HEK293 (cell line): ENCODE measurements around the gene MANF.
A peak's percentile ranks its signal among the peaks of the same experiment; 100 is the strongest.

Source experiments
- CTCF ChIA-PET: fragments of 350-600 bp; formaldehyde crosslinking; extraction: SDS; loops from one replicate; lab custom pipeline; 2021; ENCODE audit warnings: antibody characterized with exemption; lab: Yijun Ruan, JAX
- POLR2A ChIA-PET: fragments of 300-600 bp; formaldehyde crosslinking; extraction: SDS; loops from one replicate; lab custom pipeline; 2020; ENCODE audit warnings: antibody characterized with exemption, inconsistent platforms; lab: Yijun Ruan, JAX
- H3K27ac ChIP-seq: fragments of 200-500 bp; sonication (Bioruptor generic); 2 replicates; pipeline ENCODE4 v1.5.1; 2014; ENCODE audit warnings: low read depth, low read length, control low read depth, inconsistent platforms; ENCODE audit errors: extremely low read depth
- H3K36me3 ChIP-seq, 2 experiments: fragments of 200-500 bp in 1 of 2; sonication (Bioruptor generic) in 1 of 2; 1 replicate in 1 of 2; 2 replicates in 1 of 2; pipeline ENCODE4 v1.5.1; 2014 to 2017; ENCODE audit warnings: inconsistent platforms in 2 of 2, low read length in 2 of 2; ENCODE audit not compliant: control insufficient read depth in 2 of 2, insufficient read depth in 1 of 2
- H3K4me1 ChIP-seq: fragments of 200-500 bp; sonication (Bioruptor generic); 2 replicates; pipeline ENCODE4 v1.5.1; 2014; ENCODE audit warnings: mild to moderate bottlenecking, low read length, inconsistent platforms; ENCODE audit not compliant: control insufficient read depth, insufficient read depth
- H3K4me3 ChIP-seq: 2 replicates; pipeline ENCODE4 v1.5.1; 2011; ENCODE audit warnings: low read depth, mild to moderate bottlenecking, control low read depth, low read length, moderate library complexity
- H3K9me3 ChIP-seq: fragments of 200-500 bp; sonication (Bioruptor generic); 2 replicates; pipeline ENCODE4 v1.5.1; 2014; ENCODE audit warnings: low read depth, low read length, inconsistent platforms; ENCODE audit not compliant: control insufficient read depth, insufficient read depth
- ATF2 ChIP-seq: fragments of 450-650 bp; formaldehyde crosslinking; IDR thresholded peaks from 2 replicates; pipeline ENCODE4 v1.5.1; 2016; ENCODE audit warnings: missing biosample characterization, missing genetic modification characterization, low read depth
- GLIS1 ChIP-seq: fragments of 450-650 bp; formaldehyde crosslinking; IDR thresholded peaks from 2 replicates; pipeline ENCODE4 v1.5.1; 2016; ENCODE audit warnings: missing biosample characterization, missing genetic modification characterization
- KLF7 ChIP-seq: fragments of 450-650 bp; formaldehyde crosslinking; IDR thresholded peaks from 2 replicates; pipeline ENCODE4 v1.5.1; 2016; ENCODE audit warnings: missing biosample characterization, missing genetic modification characterization, borderline replicate concordance
- SP3 ChIP-seq: fragments of 450-650 bp; formaldehyde crosslinking; IDR thresholded peaks from 2 replicates; pipeline ENCODE4 v1.5.1; 2016; ENCODE audit warnings: missing biosample characterization, missing genetic modification characterization
- YY2 ChIP-seq: fragments of 450-650 bp; formaldehyde crosslinking; IDR thresholded peaks from 2 replicates; pipeline ENCODE4 v1.5.1; 2016; ENCODE audit warnings: missing biosample characterization, missing genetic modification characterization
- ZIC2 ChIP-seq: fragments of 450-650 bp; formaldehyde crosslinking; IDR thresholded peaks from 2 replicates; pipeline ENCODE4 v1.5.1; 2016; ENCODE audit warnings: missing biosample characterization, missing genetic modification characterization
- ZNF155 ChIP-seq: fragments of 450-650 bp; formaldehyde crosslinking; IDR thresholded peaks from 2 replicates; pipeline ENCODE4 v1.5.1; 2016; ENCODE audit warnings: missing biosample characterization, missing genetic modification characterization
- ZNF354C ChIP-seq: fragments of 450-650 bp; formaldehyde crosslinking; IDR thresholded peaks from 2 replicates; pipeline ENCODE4 v1.5.1; 2016; ENCODE audit warnings: missing biosample characterization, missing genetic modification characterization, low read depth, borderline replicate concordance
- ZNF600 ChIP-seq: fragments of 450-650 bp; formaldehyde crosslinking; IDR thresholded peaks from 2 replicates; pipeline ENCODE4 v1.5.1; 2016; ENCODE audit warnings: missing biosample characterization, missing genetic modification characterization
- ZNF785 ChIP-seq: fragments of 450-650 bp; formaldehyde crosslinking; IDR thresholded peaks from 2 replicates; pipeline ENCODE4 v1.5.1; 2016; ENCODE audit warnings: missing biosample characterization, missing genetic modification characterization
- TF ChIP-seq, protein P1 (sequence below): fragments of 450-650 bp; formaldehyde crosslinking; IDR thresholded peaks from 2 replicates; pipeline ENCODE4 v1.5.1; 2016; ENCODE audit warnings: missing biosample characterization, missing genetic modification characterization, borderline replicate concordance
- TF ChIP-seq, protein P2 (sequence below): fragments of 450-650 bp; formaldehyde crosslinking; IDR thresholded peaks from 2 replicates; pipeline ENCODE4 v1.5.1; 2016; ENCODE audit warnings: missing biosample characterization, missing genetic modification characterization
- TF ChIP-seq, protein P3 (sequence below): IDR thresholded peaks from 2 replicates; pipeline ENCODE4 v1.6.1; 2011; ENCODE audit warnings: mild to moderate bottlenecking, low read depth, low read length, borderline replicate concordance

The MANF gene

DNA sequence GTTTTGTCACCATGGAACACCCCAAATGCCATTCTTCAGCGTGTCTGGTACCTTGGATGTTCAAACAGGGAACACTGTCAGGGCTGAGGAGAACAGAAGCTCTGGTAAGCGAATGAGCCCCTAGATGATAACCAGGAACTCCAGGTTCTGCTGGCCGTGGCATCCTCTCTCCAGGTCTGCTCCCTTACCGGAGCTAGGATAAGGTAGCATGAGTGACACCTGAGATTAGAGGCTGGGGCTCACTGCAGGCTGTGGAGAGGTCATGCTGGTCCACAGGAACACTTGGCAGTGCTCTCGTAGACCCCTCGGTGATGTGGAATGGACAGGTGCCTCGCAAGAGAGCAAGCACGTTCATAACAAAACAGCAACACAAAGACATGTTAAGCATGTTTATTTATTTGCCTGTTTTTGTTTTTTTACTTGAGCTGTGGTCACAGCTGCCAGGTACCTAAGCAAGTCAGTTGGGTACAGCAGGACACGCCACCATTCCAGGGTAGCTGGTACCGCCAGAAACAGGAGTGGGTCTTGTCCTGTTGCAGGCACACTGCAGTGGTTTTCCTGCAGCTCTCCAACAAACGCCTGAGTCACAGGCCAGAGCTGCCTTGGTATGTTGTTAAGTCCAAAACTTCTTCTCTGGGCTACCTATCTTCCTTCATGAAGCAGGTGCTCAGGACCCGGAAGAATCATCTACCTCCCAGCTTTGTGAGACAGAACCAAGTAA, 10.6 kb downstream of the MANF start (continued):
- TF ChIP-seq, protein P1, sequence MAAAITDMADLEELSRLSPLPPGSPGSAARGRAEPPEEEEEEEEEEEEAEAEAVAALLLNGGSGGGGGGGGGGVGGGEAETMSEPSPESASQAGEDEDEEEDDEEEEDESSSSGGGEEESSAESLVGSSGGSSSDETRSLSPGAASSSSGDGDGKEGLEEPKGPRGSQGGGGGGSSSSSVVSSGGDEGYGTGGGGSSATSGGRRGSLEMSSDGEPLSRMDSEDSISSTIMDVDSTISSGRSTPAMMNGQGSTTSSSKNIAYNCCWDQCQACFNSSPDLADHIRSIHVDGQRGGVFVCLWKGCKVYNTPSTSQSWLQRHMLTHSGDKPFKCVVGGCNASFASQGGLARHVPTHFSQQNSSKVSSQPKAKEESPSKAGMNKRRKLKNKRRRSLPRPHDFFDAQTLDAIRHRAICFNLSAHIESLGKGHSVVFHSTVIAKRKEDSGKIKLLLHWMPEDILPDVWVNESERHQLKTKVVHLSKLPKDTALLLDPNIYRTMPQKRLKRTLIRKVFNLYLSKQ (tag by site-specific recombination), result no peak

DNA sequence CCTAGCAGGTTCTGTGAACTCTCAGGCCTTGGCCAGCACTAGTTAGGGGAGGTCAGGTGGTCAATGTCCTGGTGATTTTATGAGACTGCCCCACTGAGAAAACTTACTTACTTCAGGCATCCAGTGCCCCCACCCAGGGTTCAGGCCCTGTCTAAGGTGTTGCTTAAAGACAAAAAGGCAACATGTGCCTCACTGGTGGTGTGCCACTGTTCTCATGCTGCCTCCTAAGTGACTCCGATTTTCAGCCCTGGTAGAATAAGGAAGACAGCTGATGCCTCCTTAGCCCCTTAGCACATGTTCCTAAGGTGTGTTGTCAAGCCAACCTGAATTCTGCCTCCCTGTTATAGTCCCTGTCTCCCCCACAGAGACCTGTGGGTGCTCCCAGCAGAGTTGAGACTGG, 11.3 kb downstream of the MANF start:
- H3K4me3 ChIP-seq, result no peak overlapping the region
- TF ChIP-seq ZIC2 (tag by site-specific recombination) (peak; percentile 25; the same call in 1 of the 2 replicates), ZNF354C (tag by site-specific recombination) (no peak), KLF7 (tag by site-specific recombination) (no peak), SP3 (tag by site-specific recombination) (no peak), ZNF785 (tag by site-specific recombination) (no peak), GLIS1 (tag by site-specific recombination) (0 out of 2 replicates have a peak, but pooled peaks have one; percentile 16)
- TF ChIP-seq, protein P2, sequence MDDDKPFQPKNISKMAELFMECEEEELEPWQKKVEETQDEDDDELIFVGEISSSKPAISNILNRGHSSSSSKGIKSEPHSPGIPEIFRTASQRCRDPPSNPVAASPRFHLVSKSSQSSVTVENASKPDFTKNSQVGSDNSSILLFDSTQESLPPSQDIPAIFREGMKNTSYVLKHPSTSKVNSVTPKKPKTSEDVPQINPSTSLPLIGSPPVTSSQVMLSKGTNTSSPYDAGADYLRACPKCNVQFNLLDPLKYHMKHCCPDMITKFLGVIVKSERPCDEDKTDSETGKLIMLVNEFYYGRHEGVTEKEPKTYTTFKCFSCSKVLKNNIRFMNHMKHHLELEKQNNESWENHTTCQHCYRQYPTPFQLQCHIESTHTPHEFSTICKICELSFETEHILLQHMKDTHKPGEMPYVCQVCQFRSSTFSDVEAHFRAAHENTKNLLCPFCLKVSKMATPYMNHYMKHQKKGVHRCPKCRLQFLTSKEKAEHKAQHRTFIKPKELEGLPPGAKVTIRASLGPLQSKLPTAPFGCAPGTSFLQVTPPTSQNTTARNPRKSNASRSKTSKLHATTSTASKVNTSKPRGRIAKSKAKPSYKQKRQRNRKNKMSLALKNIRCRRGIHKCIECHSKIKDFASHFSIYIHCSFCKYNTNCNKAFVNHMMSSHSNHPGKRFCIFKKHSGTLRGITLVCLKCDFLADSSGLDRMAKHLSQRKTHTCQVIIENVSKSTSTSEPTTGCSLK (tag by site-specific recombination), result no peak
- TF ChIP-seq, all 188 proteins: peak for 2
- Histone ChIP-seq H3K9me3 (no peaks in the 10 kb centered on the region), H3K4me1 (no peaks in the 10 kb centered on the region; the same call in 1 of the 2 replicates), H3K36me3 (peaks cover 0 to 84% of the 10 kb centered on the region in 2 experiments; a peak in 2 of 3 replicates), H3K27ac (no peak overlapping the region)
- ChIA-PET CTCF (no interaction called here), POLR2A (interaction anchor here (1.2 to 1.6 kb wide), 3 partner anchors 103 to 1059 kb away, joined by 3 to 4 read pairs (median 3); partner anchors contain the start of genes DCAF1 and MAPKAPK3)

DNA sequence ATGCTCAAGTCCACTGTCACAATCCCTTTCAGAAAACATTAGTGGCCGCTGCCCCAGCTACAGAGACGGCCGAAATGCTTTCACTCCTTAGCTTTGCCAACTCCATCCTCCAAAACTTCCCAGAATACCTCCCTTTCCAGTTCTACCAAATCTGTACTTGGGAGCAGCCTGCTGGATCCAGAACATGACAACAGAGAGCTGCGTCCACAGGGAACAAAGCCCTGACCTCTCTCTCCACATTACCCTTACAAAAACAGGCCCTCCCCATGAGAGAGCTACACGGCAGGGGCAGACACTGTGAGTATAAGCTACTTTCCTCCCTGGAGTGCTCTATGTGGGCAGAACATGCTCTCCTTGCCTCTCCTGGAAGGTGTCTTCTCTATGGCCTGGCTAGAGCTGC, 12.3 kb downstream of the MANF start:
- Histone ChIP-seq H3K9me3 (no peaks in the 10 kb centered on the region), H3K36me3 (peaks cover 0 to 89% of the 10 kb centered on the region in 2 experiments; a peak in 2 of 3 replicates), H3K4me1 (no peaks in the 10 kb centered on the region; the same call in 1 of the 2 replicates), H3K4me3 (no peak overlapping the region), H3K27ac (no peak overlapping the region)
- peak; percentile 66 for TF ChIP-seq ZNF600 (tag by site-specific recombination)
- TF ChIP-seq, protein P3, sequence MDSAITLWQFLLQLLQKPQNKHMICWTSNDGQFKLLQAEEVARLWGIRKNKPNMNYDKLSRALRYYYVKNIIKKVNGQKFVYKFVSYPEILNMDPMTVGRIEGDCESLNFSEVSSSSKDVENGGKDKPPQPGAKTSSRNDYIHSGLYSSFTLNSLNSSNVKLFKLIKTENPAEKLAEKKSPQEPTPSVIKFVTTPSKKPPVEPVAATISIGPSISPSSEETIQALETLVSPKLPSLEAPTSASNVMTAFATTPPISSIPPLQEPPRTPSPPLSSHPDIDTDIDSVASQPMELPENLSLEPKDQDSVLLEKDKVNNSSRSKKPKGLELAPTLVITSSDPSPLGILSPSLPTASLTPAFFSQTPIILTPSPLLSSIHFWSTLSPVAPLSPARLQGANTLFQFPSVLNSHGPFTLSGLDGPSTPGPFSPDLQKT, result no peak
- ChIA-PET CTCF (interaction anchor here (1.2 kb wide), 1 partner anchor 37 kb away, joined by 6 read pairs; no protein-coding TSS in a partner anchor), POLR2A (interaction anchor here (1.6 to 2.2 kb wide), 3 partner anchors 12 to 1060 kb away, joined by 3 to 7 read pairs (median 4); partner anchors contain the start of genes DCAF1 and MANF)

- peaks cover 0 to 86% of the 10 kb centered on the region in 2 experiments; a peak in 2 of 3 replicates for H3K36me3 ChIP-seq
- H3K4me3 ChIP-seq, result no peak overlapping the region
- ChIA-PET CTCF (interaction anchor here (0.5 to 0.8 kb wide), 2 partner anchors 9 to 36 kb away, joined by 3 to 4 read pairs; no protein-coding TSS in a partner anchor), POLR2A (interaction anchor here (0.6 to 2.2 kb wide), 2 partner anchors 14 to 93 kb away, joined by 3 to 7 read pairs; partner anchors contain the start of gene MANF)
- no peaks in the 10 kb centered on the region for H3K9me3 ChIP-seq
- H3K4me1 ChIP-seq, result no peaks in the 10 kb centered on the region
- TF ChIP-seq YY2 (tag by site-specific recombination) (no peak), ZNF155 (tag by site-specific recombination) (no peak), ATF2 (tag by site-specific recombination) (peak; percentile 85)
- H3K27ac ChIP-seq, result no peak overlapping the region
Measured at GRCh38 chr3:51398595-51399310, 13.7 kb downstream of the MANF start.
